ELR (cell line): ENCODE measurements around the gene RPP38.
A peak's percentile ranks its signal among the peaks of the same experiment; 100 is the strongest.

Experiments
- DNase-seq: peaks from one replicate; pipeline ENCODE4 v3.0.0-alpha.2; 2015; ENCODE audit warnings: low read depth

The RPP38 gene

DNA sequence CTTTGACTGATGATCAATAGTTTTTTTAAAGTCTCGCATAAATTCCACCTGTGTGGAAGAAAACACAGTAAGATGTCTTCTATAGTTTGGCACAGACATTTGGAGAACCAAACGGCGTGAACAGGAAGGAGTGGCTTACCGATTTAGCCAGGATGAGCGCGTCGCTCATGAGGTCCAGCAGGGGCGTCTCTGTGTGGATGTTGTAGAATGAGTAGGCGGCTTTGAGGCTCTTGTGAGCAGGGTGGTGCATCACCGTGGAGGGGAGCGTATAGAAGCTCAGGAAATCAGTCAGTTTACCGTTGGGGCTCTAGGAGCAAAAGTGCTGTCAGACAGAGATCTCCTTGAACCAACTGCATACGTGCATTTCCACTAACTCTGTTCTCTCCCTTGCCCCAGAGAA, 15.5 kb downstream of the RPP38 start:
- no peak for DNase-seq

DNA sequence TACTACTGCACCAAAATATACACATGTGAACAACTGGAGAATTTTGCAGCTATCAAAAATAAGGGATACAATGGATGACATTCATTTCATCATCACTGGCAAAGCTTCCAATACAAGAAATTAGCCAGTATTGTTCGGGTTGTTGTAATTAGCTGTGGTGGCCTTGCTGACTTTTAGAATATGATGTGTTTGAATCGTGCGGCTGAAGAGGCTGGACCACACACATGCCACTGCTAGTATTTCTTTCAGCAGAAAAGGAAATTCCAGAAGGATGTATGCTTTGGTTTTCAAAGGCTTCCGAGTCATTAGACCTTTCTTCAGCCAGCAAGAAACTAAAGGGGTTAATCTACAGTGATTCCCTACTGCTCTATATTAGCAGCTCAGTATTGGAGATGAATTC, 16.6 kb downstream of the RPP38 start:
- DNase-seq: no peak

DNA sequence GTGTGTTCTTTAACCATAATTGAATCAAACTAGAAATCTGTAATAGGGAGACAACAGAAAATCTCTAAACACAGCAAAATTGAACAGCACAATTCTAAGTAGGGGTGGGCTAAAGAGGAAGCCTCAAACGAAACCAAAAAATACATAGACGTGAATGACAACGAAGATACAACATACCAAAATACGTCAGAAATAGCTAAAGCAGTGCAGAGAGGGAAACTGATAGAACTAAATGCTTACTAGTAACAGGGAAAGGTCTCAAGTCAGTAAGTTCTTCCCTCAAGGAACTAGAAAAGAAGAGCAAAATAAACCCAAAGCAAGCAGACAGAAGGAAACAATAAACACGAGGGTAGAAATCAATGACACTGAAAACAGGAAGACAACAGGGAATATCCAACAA, 19.1 kb downstream of the RPP38 start:
- no peak for DNase-seq

DNA sequence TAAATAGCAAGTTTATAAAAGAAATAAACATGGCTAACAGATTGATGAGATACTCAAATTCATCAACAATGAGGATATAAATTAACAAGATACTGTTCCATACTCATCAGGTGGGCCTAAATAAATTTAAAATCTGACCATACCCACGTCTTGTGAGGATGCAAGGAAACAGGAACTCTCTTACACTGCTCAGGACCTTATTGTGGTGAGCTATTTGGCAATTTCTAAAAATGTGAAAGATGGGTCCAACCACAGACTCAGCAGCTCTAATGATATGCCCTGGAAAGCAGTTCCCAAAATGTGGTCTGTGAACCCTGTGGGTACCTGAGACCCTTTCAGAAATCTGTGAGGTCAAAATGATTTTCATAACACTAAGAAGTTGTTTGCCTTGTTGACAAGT, 21.5 kb downstream of the RPP38 start:
- DNase-seq: no peak

DNA sequence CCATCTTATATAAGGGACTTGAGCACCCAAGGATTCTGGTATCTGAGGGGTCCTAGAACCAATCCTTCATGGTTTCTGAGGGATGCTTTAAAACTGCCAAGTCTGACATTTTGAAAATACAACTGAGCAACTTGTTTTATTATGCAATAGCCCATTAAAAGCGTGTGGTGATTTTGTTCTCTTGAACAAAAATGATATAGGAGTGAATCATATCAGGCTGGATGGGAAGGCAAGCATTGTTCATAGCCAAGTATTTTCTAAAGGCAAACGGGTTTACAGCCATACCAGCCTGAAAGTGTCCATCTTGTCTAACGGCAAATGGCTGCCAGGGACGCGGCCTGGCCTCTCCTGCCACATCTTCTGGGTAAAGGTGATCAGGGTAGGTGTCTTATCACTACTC, 23.4 kb downstream of the RPP38 start:
- DNase-seq: peak; percentile 77

DNA sequence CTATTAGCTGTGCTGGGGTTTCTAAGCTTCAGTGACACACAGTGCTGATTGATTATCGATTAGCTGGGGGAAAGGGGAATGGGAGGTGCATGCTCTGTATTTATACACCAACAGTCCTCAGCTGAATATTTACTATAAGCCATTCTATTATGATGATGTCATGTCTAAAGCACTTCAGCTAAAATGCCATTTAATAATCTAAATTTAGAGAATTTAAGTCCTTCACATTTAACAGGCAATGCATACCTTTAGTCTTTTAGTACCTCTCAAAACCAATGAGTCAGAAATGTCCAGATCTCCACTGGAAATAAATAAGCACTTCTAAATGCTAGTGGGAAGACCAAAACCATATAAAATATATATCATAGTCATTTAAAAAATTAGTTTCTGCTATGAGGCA, 24.6 kb downstream of the RPP38 start:
- peak; percentile 47 for DNase-seq

DNA sequence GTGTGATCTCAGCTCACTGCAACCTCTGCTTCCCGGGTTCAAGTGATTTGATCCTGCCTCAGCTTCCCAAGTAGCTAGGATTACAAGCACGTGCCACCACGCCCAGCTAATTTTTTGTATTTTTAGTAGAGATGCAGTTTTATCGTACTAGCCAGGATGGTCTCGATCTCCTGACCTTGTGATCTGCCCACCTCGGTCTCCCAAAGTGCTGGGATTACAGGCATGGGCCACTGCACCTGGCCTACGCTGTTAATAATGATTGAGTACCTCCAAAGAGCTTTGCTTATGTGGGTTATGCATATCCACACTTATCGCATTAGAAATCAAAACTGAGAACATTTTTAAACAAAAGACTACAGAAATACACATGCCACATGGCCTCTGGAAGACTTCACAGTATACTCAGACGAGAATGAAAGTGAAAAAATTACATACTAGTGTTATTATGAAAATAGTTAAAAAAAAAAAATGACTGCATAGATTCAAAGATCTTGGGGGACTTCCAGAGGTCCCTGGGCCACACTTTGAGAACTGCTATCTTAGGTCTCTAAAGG, 25.4 kb downstream of the RPP38 start:
- no peak for DNase-seq

DNA sequence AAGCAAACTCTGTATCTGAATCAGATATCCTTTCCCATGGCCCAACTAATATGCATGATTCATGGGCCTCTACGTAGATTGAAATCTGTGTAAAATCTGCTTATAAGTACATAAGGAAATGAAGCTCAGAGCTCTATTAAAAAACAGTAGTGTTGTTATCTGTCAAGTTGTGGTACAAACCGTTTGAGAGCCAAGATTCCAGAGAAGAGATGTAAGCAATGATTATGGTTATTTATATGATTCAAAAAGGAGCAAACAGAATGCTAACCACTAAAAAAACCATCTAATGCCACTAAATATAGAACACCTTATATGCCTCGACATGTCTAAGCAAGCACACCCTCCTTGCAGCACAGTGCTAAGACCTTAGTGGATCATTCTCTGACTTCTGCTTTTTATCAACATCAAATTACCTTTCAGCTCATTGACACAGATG, 26.6 kb downstream of the RPP38 start:
- peak; percentile 77 for DNase-seq

DNA sequence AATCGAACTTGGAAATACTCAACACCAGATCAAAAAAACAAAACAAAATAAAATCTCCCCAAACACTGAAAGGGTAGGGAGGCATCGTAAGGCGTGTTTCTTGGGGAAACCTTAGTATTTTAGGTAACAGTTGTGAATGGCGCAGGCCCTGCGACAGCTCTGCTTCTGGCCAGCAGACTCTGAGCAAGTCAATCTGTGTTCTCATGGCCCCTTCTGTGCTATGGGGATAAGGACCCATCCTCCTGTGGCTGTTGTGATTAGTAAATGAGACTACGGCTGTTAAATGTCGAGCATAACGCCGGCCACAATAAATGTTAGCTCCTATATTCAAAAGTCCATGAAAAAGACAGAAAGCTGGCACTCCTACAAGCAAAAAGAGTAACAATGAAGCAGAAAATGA, 27.0 kb downstream of the RPP38 start:
- no peak for DNase-seq

DNA sequence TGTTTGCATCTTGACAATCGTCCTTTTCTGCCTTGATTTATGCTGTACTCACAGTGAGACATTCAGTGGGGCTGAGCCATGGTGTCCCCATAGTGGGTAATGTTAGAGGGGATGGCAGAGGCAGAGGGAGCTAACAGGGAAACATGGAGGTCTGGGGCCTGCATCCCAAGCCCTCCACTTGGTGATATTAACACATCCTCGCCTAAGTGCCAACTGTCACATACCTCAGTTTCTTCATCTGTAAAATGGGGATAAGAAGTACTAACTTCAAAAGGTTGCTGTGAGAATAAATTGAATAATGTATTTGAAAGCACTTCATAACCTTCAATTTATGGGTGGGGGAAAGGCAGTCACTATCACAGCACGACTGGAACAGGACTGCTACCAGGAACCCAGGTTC, 27.8 kb downstream of the RPP38 start:
- no peak for DNase-seq

DNA sequence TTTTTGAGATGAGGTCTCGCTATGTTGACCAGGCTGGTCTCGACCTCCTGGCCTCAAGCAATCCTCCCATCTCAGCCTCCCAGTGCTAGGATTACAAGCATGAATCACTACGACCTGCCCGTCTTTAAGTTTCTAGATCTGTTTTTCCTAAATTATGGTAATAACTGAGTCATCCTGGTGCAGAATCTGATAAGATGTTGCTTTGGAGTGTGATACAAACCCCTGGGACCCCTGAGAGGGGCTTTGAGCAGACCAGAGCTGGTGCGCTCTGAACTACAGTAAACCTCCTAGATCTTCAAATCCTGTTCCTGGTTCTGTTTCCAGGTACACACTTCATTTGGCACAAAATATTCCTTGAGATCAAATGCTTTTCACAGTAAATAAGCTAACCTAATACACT, 34.2 kb downstream of the RPP38 start:
- DNase-seq: no peak

DNA sequence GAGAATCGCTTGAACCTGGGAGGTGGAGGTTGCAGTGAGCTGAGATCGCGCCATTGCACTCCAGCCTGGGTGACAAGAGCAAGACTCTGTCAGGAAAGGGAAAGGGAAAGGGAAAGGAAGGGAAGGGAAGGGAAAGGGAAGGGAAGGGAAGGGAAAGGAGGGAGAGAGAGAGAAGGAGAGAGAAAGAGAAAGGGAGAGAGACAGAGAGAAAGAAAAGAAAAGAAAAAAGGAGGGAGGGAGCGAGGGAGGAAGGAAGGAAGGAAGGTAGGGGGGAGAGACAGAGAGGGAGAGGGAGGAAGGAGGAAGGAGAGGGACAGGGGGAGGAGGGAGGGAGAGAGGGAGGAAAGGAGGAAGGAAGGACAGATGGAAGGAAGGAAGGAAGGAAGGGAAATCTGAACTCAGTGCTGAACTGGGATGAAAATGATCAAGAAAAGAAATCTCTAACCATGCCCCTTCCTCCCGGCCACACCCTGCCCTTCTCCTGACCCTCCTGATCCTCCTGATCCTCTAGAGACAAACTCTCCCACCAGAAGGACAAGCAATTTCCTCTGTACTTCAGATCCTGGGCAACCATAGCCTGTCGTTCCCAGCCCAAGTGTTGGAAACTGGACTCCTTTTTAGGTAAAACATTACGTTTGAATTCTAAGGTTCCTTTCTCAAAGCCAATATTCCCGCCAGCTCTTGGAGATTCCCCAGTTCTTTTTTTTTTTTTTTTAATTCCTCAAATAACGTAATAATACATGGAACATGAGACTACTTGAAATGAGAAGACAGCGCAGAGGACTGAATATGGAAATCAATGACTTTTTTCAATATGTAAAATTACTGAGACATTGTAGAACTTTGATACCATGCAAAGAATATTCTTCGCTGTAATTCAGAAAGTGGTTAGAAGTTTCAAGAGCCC, 39.2 kb downstream of the RPP38 start:
- no peak for DNase-seq

DNA sequence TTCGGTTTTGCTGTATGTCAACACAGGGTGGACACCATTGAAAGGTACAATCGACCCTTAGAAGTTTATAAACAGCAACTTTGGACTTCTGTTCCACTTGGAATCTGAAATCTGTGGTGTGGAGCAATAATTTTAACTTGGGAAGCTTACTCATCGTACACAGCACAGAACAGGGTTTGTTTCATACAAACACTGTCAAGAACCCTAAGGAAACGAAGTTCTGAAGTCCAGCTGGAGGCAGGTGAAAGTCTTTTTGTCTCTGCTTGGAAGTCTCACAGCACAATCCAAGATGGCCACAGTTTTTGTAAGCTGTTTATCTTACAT, 39.8 kb downstream of the RPP38 start:
- no peak for DNase-seq

DNA sequence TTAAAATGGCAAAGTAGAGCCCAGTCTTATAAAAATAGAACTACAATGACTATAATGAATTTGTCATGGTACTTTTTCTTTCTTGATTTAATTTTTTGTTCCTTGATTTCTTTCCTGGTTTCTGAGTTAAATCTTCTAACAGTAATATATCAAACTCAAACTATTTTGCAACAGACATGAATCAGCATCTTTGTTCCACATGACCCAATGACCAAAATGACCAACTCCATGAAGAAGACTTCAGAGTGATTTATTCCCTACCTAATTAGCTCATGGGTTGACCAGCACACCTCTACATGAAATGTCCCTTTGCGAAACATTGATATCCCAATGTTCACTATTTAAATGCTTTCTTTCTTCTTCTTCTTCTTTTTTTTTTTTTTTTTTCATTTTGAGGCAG, 40.5 kb downstream of the RPP38 start:
- no peak for DNase-seq

DNA sequence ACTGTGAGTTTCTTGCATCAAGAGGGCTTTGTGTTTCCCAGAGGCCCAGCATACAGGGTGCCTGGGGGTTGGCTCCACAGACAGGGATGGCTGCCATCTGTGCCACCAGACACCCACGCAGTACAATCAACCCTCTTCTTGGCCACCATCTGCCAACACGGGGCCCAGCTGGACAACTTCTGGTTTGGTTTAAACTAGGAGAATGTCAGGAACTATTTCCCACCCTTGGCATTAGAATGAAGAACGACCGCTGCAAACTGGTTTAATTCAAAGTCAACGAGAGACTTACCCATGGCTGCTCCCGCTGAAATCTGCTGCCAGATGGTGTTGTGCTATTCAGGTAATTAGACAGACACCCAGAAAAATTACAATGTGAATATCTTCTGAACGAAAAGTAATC, 43.5 kb downstream of the RPP38 start:
- DNase-seq: no peak

DNA sequence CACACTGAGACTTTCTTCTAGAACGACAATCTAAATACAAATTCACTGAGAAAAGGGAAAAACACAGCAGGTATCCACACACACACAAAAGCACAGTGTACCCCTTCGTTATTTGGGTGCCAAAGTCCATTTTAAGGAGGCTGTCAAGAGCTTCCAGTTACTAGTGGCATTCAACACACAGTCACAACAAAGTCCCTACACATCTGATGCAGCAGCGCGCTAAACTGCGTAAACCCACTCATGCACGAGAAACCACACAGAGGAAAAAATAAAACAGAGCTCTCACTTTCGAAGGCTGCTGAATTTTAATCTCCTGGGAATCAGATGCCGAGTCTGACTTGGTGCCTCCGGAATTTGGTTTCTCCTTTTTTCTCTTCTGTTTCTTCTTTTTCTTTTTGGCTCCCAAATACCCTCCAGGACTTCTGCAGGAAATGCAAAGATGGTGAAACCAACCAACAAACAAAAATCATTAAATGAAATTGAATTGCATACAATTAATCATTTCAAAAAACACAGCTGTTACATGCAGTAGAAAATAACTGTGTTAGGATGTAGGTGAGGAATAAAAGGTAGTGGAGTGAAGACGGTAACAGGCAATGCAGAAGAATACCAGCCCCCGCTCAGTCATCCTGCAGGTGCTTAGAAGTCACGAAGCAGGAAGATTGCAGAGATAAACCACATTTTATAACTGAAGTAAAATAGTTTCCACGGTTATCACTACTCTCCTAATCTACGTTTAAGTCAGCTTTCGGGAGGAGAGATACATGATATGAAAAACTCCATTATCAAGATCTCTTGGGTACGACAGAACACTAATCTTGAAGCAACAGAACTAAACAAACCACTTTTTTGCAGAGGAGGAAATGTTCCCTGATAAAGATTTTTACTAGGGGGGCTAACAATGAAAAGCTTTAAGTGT, 44.2 kb downstream of the RPP38 start:
- no peak for DNase-seq

DNA sequence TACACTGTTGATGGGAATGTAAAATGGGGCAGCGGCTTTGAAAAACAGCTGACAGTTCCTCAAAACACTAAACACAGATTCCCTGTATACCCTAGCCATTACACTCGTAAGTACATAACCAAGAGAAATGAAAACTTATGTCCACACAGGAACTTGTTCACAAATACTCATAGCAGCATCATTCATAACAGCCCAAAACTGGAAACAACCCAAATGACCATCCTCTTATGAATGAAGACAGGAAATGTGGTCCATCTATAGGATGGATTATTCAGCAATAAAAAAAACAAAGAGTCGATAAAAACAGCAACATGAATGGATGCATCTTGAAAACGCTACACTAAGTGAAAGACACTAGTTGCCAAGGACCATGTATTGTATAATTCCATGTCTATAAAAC, 47.6 kb downstream of the RPP38 start:
- DNase-seq: peak; percentile 90

DNA sequence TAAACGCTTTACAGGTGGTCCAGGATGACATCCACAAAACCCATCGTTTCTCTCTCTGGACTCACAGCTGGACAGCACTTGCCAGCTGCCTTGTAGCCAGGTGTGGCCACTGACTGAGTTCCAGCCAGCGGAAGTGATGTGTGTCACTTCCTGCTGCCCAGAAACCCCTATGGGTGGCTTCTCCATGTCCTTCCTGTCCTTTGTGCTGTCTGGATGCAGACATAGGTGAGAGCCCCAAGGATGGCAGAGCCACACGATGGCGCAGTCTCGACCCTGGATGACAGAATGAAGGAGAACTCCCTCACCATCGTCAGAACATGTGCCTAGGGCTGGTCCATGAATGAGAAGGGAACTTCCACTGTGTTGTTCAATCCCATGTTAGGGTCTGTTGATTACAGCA, 49.2 kb downstream of the RPP38 start:
- DNase-seq: peak; percentile 27

DNA sequence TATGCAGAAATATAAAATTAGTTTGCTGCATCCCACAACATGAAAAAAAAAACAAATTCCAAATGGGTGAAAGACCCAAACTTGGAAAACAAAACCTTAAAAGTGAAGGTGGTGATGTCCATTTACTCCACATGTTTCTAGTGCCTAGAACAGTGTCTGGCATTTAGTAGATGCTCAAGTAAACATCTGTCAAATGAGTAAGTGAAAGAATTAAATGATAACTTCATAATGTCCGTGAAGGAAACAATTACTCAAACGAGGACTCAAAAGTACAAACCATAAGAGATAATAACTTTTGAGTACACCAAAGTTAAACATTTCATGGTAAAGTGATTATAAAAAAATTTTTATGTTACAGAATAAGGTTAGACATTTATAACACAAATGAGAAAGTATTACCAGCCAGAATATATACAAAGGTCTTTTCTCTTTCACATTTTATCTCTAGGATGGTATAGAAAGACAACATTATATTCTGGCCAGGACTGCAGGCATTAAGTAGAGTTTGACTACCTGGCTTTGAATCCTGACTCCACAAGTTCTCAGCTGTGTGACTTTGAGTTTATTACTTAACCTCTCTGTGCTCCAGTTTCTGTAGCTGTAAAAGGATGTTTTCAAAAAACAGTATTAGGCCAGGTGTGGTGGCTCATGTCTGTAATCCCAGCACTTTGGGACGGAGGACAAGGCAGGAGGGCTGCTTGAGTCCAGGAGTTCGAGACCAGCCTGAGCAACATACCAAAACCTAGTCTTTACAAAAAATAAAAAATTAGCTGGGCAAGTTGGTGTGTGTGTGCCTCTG, 50.6 kb downstream of the RPP38 start:
- no peak for DNase-seq

DNA sequence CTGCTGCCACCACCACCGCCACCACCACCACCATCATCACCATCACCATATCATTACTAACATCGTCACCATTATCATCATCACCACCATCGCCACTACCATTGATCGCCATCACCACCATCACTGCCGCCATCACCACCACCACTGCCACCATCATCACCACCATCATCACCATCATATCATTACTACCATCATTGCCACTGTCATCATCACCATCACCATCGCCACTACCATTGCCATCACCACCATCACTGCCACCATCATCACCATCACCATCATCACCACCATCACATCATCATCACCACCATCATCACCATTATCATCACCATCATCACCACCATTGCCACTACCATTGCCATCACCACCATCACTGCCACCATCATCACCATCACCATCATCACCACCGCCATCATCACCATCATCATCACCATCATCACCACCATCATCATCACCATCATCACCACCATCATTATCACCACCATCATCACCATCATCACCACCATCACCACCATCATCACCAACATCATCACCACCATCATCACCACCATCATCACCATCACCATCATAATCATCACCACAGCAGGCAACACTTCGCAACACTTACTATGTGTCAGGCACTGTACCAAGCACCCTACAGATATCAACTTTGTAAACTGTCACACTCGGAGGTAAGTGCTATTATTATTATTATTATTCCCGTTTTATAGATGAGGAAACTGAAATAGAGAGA, 52.1 kb downstream of the RPP38 start:
- no peak for DNase-seq

DNA sequence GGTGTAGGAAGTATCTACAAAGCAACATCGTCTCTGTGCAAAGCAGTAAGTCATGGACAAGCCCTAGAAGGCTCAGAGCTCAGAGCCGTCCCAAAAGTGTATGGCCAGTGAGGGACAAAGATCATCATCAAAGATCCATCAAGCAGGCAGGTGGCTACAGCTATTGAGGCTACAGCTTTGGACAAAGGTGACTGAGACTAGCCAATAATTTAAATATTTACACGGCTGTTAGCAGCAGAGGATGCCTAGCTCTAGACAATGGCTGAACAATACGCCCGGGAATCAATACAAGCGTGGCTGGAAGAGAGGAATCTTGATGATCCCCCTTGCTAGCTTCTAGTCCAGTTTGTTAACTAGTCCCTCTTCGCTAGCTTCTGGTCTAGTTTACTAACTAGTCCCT, 53.4 kb downstream of the RPP38 start:
- no peak for DNase-seq
